A673 (cell line): Measurements from ENCODE around the gene LRRC46.

ENCODE experiments used
- CTCF ChIP-seq: fragments of 300-800, 200-600 bp; sonication (generic); conservative IDR thresholded peaks from 2 replicates; pipeline ENCODE4 v1.5.1; 2017; ENCODE audit warnings: low read depth, mild to moderate bottlenecking, antibody characterized with exemption, low read length, moderate library complexity, mixed read lengths
- EZH2 ChIP-seq: fragments of 200-600 bp; sonication (generic); IDR thresholded peaks from 2 replicates; pipeline ENCODE4 v1.6.1; 2017; ENCODE audit warnings: borderline replicate concordance, low read depth, mild to moderate bottlenecking, mixed read lengths, antibody characterized with exemption, low read length; ENCODE audit not compliant: poor library complexity, severe bottlenecking

DNA sequence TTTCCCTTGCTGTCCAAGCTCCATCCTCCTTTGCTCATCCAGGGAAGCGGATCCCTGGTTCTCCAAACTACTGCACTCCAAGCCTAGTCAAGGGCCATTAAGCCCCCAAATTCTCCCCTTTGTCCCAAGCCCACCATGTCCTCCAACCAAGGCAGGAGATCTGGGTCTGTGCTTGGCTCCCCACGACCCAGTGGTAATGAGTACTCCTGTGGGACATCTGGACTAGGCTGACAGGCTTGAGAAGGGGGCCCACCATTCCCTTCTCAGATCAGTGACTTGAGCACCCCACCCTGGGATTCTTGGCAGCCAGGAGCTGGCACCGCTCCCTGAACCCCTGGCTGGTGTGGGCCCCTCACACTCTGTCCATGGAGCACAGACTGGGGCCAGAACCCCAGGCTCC is 27.0 kb upstream of the LRRC46 start:
- no peak for TF ChIP-seq CTCF
- no peak for TF ChIP-seq EZH2
